WTC11 (cell line): ENCODE data around the gene TCP1. TPM values are rescaled to one million over a fixed set of nuclear protein-coding genes. Genes with fewer than 3 reads are reported as not detected.

Experiments used
- ATF1 ChIP-seq: sonication (generic); formaldehyde crosslinking; IDR thresholded peaks from 2 replicates; pipeline ENCODE4 v1.8.1; 2023; ENCODE audit warnings: mild to moderate bottlenecking, moderate library complexity, missing genetic modification reagents
- ETV6 ChIP-seq: sonication (generic); formaldehyde crosslinking; IDR thresholded peaks from 2 replicates; pipeline ENCODE4 v1.8.1; 2022; ENCODE audit warnings: mild to moderate bottlenecking, missing genetic modification reagents
- JUN ChIP-seq: sonication (generic); formaldehyde crosslinking; IDR thresholded peaks from 2 replicates; pipeline ENCODE4 v1.8.0; 2023; ENCODE audit warnings: mild to moderate bottlenecking, missing genetic modification reagents
- TEAD1 ChIP-seq: sonication (generic); formaldehyde crosslinking; IDR thresholded peaks from 2 replicates; pipeline ENCODE4 v1.8.0; 2022; ENCODE audit warnings: mild to moderate bottlenecking, missing genetic modification reagents
- TEAD4 ChIP-seq: sonication (generic); formaldehyde crosslinking; IDR thresholded peaks from 2 replicates; pipeline ENCODE4 v1.8.0; 2022; ENCODE audit warnings: mild to moderate bottlenecking, missing genetic modification reagents
- total RNA-seq: library from RNA; stranded (reverse); gene quantifications from 3 replicates; pipeline ENCODE4 v1.2.3, GENCODE V29; 2021
- TF ChIP-seq, protein P1 (sequence below): sonication (generic); formaldehyde crosslinking; IDR thresholded peaks from 2 replicates; pipeline ENCODE4 v1.8.1; 2022; ENCODE audit warnings: missing genetic modification reagents, borderline replicate concordance
- TF ChIP-seq, protein P2 (sequence below): sonication (generic); formaldehyde crosslinking; conservative IDR thresholded peaks from 2 replicates; pipeline ENCODE4 v1.8.1; 2023; ENCODE audit warnings: mild to moderate bottlenecking, low read depth, missing genetic modification reagents, moderate library complexity
- TF ChIP-seq, protein P3 (sequence below): sonication (generic); formaldehyde crosslinking; IDR thresholded peaks from 2 replicates; pipeline ENCODE4 v1.8.0; 2022; ENCODE audit warnings: mild to moderate bottlenecking, missing genetic modification reagents
- TF ChIP-seq, protein P4 (sequence below): fragments of 250-450 bp; sonication (Bioruptor Pico); IDR thresholded peaks from 2 replicates; pipeline ENCODE4 v1.8.0; 2021; ENCODE audit warnings: mild to moderate bottlenecking
- TF ChIP-seq, protein P5 (sequence below): fragments of 200-600 bp; IDR thresholded peaks from 2 replicates; pipeline ENCODE4 v1.8.0; 2022; ENCODE audit warnings: antibody characterized with exemption
- TF ChIP-seq, protein P6 (sequence below): fragments of 250-450 bp; sonication (Bioruptor Pico); IDR thresholded peaks from 2 replicates; pipeline ENCODE4 v1.9.0; 2021; ENCODE audit warnings: mild to moderate bottlenecking
- TF ChIP-seq, protein P7 (sequence below): sonication (generic); formaldehyde crosslinking; IDR thresholded peaks from 2 replicates; pipeline ENCODE4 v1.8.0; 2022; ENCODE audit warnings: mild to moderate bottlenecking, missing genetic modification reagents
- TF ChIP-seq, protein P8 (sequence below): sonication (generic); formaldehyde crosslinking; IDR thresholded peaks from 2 replicates; pipeline ENCODE4 v1.8.1; 2022; ENCODE audit warnings: low read depth, missing genetic modification reagents, borderline replicate concordance
- TF ChIP-seq, protein P9 (sequence below): fragments of 250-450 bp; sonication (Bioruptor Pico); IDR thresholded peaks from 2 replicates; pipeline ENCODE4 v1.9.0; 2021; ENCODE audit warnings: mild to moderate bottlenecking, borderline replicate concordance

Gene TCP1
- total RNA-seq, 1 experiment from 2014 or later: 388 TPM

DNA sequence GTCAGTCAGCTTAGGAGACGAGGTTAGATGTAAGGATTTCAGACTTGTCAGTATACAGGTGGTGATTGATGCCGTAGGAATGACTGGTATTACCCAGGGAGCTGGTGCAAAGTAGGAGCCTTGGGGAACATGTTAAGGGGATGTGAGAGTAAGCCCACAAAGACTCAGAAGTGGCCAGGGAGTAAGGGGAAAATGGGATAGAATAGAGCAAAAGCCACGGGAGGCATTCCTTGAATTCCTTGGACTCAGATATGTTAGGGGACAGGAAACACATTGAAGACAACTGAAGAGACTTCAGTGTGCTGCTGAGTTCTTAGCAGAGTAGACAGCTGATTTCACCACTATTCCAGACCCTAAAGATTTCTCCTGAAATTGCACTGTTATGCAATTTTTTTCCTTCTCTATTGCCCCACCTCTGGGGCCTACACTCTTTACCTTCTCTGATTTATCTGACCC, 28.8 kb downstream of the TCP1 start (continued):
- TF ChIP-seq, protein P1, sequence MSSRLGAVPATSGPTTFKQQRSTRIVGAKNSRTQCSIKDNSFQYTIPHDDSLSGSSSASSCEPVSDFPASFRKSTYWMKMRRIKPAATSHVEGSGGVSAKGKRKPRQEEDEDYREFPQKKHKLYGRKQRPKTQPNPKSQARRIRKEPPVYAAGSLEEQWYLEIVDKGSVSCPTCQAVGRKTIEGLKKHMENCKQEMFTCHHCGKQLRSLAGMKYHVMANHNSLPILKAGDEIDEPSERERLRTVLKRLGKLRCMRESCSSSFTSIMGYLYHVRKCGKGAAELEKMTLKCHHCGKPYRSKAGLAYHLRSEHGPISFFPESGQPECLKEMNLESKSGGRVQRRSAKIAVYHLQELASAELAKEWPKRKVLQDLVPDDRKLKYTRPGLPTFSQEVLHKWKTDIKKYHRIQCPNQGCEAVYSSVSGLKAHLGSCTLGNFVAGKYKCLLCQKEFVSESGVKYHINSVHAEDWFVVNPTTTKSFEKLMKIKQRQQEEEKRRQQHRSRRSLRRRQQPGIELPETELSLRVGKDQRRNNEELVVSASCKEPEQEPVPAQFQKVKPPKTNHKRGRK: no peak
- TF ChIP-seq, protein P2, sequence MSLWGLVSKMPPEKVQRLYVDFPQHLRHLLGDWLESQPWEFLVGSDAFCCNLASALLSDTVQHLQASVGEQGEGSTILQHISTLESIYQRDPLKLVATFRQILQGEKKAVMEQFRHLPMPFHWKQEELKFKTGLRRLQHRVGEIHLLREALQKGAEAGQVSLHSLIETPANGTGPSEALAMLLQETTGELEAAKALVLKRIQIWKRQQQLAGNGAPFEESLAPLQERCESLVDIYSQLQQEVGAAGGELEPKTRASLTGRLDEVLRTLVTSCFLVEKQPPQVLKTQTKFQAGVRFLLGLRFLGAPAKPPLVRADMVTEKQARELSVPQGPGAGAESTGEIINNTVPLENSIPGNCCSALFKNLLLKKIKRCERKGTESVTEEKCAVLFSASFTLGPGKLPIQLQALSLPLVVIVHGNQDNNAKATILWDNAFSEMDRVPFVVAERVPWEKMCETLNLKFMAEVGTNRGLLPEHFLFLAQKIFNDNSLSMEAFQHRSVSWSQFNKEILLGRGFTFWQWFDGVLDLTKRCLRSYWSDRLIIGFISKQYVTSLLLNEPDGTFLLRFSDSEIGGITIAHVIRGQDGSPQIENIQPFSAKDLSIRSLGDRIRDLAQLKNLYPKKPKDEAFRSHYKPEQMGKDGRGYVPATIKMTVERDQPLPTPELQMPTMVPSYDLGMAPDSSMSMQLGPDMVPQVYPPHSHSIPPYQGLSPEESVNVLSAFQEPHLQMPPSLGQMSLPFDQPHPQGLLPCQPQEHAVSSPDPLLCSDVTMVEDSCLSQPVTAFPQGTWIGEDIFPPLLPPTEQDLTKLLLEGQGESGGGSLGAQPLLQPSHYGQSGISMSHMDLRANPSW (CRISPR knock-in tag): no peak
- TF ChIP-seq, protein P3, sequence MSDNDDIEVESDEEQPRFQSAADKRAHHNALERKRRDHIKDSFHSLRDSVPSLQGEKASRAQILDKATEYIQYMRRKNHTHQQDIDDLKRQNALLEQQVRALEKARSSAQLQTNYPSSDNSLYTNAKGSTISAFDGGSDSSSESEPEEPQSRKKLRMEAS (CRISPR knock-in tag): no peak
- peak; percentile 78; the same call in 1 of the 2 replicates for TF ChIP-seq TEAD4
- TF ChIP-seq, protein P4, sequence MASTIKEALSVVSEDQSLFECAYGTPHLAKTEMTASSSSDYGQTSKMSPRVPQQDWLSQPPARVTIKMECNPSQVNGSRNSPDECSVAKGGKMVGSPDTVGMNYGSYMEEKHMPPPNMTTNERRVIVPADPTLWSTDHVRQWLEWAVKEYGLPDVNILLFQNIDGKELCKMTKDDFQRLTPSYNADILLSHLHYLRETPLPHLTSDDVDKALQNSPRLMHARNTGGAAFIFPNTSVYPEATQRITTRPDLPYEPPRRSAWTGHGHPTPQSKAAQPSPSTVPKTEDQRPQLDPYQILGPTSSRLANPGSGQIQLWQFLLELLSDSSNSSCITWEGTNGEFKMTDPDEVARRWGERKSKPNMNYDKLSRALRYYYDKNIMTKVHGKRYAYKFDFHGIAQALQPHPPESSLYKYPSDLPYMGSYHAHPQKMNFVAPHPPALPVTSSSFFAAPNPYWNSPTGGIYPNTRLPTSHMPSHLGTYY (CRISPR knock-in tag): 0 out of 2 replicates have a peak, but pooled peaks have one; percentile 27
- TF ChIP-seq ETV6 (CRISPR knock-in tag): no peak
- TF ChIP-seq ATF1 (CRISPR knock-in tag): no peak
- peak; percentile 96; the same call in 1 of the 2 replicates for TF ChIP-seq TEAD1 (CRISPR knock-in tag)
- TF ChIP-seq, protein P5, sequence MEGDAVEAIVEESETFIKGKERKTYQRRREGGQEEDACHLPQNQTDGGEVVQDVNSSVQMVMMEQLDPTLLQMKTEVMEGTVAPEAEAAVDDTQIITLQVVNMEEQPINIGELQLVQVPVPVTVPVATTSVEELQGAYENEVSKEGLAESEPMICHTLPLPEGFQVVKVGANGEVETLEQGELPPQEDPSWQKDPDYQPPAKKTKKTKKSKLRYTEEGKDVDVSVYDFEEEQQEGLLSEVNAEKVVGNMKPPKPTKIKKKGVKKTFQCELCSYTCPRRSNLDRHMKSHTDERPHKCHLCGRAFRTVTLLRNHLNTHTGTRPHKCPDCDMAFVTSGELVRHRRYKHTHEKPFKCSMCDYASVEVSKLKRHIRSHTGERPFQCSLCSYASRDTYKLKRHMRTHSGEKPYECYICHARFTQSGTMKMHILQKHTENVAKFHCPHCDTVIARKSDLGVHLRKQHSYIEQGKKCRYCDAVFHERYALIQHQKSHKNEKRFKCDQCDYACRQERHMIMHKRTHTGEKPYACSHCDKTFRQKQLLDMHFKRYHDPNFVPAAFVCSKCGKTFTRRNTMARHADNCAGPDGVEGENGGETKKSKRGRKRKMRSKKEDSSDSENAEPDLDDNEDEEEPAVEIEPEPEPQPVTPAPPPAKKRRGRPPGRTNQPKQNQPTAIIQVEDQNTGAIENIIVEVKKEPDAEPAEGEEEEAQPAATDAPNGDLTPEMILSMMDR: no peak
- TF ChIP-seq, protein P6, sequence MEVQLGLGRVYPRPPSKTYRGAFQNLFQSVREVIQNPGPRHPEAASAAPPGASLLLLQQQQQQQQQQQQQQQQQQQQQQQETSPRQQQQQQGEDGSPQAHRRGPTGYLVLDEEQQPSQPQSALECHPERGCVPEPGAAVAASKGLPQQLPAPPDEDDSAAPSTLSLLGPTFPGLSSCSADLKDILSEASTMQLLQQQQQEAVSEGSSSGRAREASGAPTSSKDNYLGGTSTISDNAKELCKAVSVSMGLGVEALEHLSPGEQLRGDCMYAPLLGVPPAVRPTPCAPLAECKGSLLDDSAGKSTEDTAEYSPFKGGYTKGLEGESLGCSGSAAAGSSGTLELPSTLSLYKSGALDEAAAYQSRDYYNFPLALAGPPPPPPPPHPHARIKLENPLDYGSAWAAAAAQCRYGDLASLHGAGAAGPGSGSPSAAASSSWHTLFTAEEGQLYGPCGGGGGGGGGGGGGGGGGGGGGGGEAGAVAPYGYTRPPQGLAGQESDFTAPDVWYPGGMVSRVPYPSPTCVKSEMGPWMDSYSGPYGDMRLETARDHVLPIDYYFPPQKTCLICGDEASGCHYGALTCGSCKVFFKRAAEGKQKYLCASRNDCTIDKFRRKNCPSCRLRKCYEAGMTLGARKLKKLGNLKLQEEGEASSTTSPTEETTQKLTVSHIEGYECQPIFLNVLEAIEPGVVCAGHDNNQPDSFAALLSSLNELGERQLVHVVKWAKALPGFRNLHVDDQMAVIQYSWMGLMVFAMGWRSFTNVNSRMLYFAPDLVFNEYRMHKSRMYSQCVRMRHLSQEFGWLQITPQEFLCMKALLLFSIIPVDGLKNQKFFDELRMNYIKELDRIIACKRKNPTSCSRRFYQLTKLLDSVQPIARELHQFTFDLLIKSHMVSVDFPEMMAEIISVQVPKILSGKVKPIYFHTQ (CRISPR knock-in tag): no peak
- TF ChIP-seq JUN (CRISPR knock-in tag): no peak
- TF ChIP-seq, protein P7, sequence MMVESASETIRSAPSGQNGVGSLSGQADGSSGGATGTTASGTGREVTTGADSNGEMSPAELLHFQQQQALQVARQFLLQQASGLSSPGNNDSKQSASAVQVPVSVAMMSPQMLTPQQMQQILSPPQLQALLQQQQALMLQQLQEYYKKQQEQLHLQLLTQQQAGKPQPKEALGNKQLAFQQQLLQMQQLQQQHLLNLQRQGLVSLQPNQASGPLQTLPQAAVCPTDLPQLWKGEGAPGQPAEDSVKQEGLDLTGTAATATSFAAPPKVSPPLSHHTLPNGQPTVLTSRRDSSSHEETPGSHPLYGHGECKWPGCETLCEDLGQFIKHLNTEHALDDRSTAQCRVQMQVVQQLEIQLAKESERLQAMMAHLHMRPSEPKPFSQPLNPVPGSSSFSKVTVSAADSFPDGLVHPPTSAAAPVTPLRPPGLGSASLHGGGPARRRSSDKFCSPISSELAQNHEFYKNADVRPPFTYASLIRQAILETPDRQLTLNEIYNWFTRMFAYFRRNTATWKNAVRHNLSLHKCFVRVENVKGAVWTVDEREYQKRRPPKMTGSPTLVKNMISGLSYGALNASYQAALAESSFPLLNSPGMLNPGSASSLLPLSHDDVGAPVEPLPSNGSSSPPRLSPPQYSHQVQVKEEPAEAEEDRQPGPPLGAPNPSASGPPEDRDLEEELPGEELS (CRISPR knock-in tag): no peak
- TF ChIP-seq, protein P8, sequence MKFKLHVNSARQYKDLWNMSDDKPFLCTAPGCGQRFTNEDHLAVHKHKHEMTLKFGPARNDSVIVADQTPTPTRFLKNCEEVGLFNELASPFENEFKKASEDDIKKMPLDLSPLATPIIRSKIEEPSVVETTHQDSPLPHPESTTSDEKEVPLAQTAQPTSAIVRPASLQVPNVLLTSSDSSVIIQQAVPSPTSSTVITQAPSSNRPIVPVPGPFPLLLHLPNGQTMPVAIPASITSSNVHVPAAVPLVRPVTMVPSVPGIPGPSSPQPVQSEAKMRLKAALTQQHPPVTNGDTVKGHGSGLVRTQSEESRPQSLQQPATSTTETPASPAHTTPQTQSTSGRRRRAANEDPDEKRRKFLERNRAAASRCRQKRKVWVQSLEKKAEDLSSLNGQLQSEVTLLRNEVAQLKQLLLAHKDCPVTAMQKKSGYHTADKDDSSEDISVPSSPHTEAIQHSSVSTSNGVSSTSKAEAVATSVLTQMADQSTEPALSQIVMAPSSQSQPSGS (CRISPR knock-in tag): no peak
- TF ChIP-seq, protein P9, sequence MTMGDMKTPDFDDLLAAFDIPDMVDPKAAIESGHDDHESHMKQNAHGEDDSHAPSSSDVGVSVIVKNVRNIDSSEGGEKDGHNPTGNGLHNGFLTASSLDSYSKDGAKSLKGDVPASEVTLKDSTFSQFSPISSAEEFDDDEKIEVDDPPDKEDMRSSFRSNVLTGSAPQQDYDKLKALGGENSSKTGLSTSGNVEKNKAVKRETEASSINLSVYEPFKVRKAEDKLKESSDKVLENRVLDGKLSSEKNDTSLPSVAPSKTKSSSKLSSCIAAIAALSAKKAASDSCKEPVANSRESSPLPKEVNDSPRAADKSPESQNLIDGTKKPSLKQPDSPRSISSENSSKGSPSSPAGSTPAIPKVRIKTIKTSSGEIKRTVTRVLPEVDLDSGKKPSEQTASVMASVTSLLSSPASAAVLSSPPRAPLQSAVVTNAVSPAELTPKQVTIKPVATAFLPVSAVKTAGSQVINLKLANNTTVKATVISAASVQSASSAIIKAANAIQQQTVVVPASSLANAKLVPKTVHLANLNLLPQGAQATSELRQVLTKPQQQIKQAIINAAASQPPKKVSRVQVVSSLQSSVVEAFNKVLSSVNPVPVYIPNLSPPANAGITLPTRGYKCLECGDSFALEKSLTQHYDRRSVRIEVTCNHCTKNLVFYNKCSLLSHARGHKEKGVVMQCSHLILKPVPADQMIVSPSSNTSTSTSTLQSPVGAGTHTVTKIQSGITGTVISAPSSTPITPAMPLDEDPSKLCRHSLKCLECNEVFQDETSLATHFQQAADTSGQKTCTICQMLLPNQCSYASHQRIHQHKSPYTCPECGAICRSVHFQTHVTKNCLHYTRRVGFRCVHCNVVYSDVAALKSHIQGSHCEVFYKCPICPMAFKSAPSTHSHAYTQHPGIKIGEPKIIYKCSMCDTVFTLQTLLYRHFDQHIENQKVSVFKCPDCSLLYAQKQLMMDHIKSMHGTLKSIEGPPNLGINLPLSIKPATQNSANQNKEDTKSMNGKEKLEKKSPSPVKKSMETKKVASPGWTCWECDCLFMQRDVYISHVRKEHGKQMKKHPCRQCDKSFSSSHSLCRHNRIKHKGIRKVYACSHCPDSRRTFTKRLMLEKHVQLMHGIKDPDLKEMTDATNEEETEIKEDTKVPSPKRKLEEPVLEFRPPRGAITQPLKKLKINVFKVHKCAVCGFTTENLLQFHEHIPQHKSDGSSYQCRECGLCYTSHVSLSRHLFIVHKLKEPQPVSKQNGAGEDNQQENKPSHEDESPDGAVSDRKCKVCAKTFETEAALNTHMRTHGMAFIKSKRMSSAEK: no peak
